GM23248 (cell line): Measurements from ENCODE around the gene CTH. TPM values are rescaled to one million over a fixed set of nuclear protein-coding genes. Genes with fewer than 3 reads are reported as not detected.
A peak's percentile ranks its signal among the peaks of the same experiment; 100 is the strongest.
"Not testable (repeated sequence)": the region's sequence is repeated elsewhere in the genome, so short reads cannot be mapped to it uniquely, and the experiment has no call there.

Experiments used
- DNase-seq: peaks from one replicate; pipeline ENCODE4 v3.0.0-alpha.2; 2015
- H2AFZ ChIP-seq: fragments of 200-600 bp; sonication (generic); 2 replicates; pipeline ENCODE4 v1.6.1; 2016; ENCODE audit warnings: antibody characterized with exemption
- H3F3A ChIP-seq: fragments of 200-600 bp; sonication (generic); 2 replicates; pipeline ENCODE4 v1.6.1; 2016; ENCODE audit warnings: mild to moderate bottlenecking, antibody characterized with exemption, mixed run types; ENCODE audit not compliant: insufficient read depth
- H3K27ac ChIP-seq: fragments of 200-600 bp; sonication (generic); 2 replicates; pipeline ENCODE4 v1.5.1; 2016; ENCODE audit warnings: mild to moderate bottlenecking
- H3K27me3 ChIP-seq: fragments of 200-600 bp; sonication (generic); replicated peaks from 2 replicates; pipeline ENCODE4 v1.6.1; 2016; ENCODE audit warnings: mild to moderate bottlenecking; ENCODE audit not compliant: insufficient read depth
- H3K36me3 ChIP-seq: fragments of 200-600 bp; sonication (generic); 2 replicates; pipeline ENCODE4 v1.6.1; 2016; ENCODE audit warnings: low read depth, mild to moderate bottlenecking
- H3K4me1 ChIP-seq: fragments of 200-600 bp; sonication (generic); 2 replicates; pipeline ENCODE4 v1.6.1; 2016; ENCODE audit warnings: mild to moderate bottlenecking; ENCODE audit not compliant: insufficient read depth
- H3K4me2 ChIP-seq: fragments of 200-600 bp; sonication (generic); one replicate; pipeline ENCODE4 v1.6.1; 2016; ENCODE audit warnings: mild to moderate bottlenecking; ENCODE audit not compliant: unreplicated experiment
- H3K4me3 ChIP-seq: fragments of 200-600 bp; sonication (generic); 2 replicates; pipeline ENCODE4 v1.5.1; 2016; ENCODE audit warnings: mild to moderate bottlenecking
- H3K79me2 ChIP-seq: fragments of 200-600 bp; sonication (generic); 2 replicates; pipeline ENCODE4 v1.6.1; 2016; ENCODE audit warnings: mild to moderate bottlenecking; ENCODE audit not compliant: insufficient read depth
- H3K9ac ChIP-seq: fragments of 200-600 bp; sonication (generic); 2 replicates; pipeline ENCODE4 v1.6.1; 2016; ENCODE audit warnings: mild to moderate bottlenecking
- H3K9me2 ChIP-seq: fragments of 200-600 bp; sonication (generic); 2 replicates; pipeline ENCODE4 v1.6.1; 2016; ENCODE audit warnings: mixed run types, mild to moderate bottlenecking, moderate library complexity; ENCODE audit not compliant: insufficient read depth
- H3K9me3 ChIP-seq: fragments of 200-600 bp; sonication (generic); one replicate; pipeline ENCODE4 v1.6.1; 2017; ENCODE audit warnings: low read depth
- H4K20me1 ChIP-seq: fragments of 200-600 bp; sonication (generic); 2 replicates; pipeline ENCODE4 v1.6.0; 2016; ENCODE audit not compliant: insufficient read depth
- EZH2 ChIP-seq: fragments of 200-600 bp; sonication (generic); IDR thresholded peaks from 2 replicates; pipeline ENCODE4 v1.6.1; 2018; ENCODE audit warnings: antibody characterized with exemption, mild to moderate bottlenecking; ENCODE audit not compliant: insufficient read depth, poor library complexity, severe bottlenecking
- EZH2phosphoT487 ChIP-seq: fragments of 200-600 bp; sonication (generic); IDR thresholded peaks from 2 replicates; pipeline ENCODE4 v1.6.1; 2018; ENCODE audit warnings: antibody characterized with exemption, moderate library complexity, mild to moderate bottlenecking, low read depth; ENCODE audit not compliant: insufficient read depth
- WGBS, 2 experiments: methylation state at CpG; one replicate each; pipeline ENCODE4 v1.1.6; 2015 to 2017; ENCODE audit warnings: low lambda C conversion rate in 2 of 2, low coverage in 1 of 2; ENCODE audit errors: missing lambda C conversion rate in 2 of 2; 5-methylcytosine and 5-hydroxymethylcytosine counted together
- in situ Hi-C: fragments of 300-500 bp; cut with MboI; formaldehyde crosslinking; loops from 2 replicates; pipeline ENCODE4 v1.15.0; 2020
- polyA plus RNA-seq: library from polyadenylated mRNA; unstranded; fragments of >200 nt; fragmentation: Nextera tagmentation; extraction: Ambion mirVana; gene quantifications from 2 replicates; pipeline ENCODE4 v1.2.1, GENCODE V29; 2016
- total RNA-seq: library from RNA; depleted of rRNA; stranded (reverse); fragments of >200 nt; shearing (Covaris generic); gene quantifications from 2 replicates; pipeline ENCODE4 v1.2.3, GENCODE V29; 2014

The CTH gene
- total and polyA plus RNA-seq, 2 experiments from 2014 or later = 20.6 to 28.9 TPM

DNA sequence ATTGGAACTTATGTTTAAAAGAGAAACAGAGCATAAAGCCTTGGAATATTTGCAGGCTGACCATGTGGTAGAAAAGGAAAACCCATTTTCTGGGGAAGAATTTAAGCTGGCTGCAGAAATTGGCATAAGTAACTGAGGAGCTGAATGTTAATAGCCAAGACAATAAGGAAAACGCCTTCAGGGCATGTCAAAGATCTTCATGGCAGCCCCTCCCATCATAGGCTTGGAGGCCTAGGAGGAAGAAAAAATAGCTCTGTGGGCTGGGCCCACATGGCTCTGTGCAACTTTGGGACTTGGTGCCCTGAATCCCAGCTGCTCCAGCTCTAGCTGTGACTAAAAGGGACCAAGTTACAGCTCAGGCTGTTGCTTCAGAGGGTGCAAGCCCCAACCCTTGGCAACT is 51.5 kb downstream of the CTH start:
- Histone ChIP-seq H3K4me1 (peaks cover 6% of the 10 kb centered on the region; the same call in 1 of the 2 replicates), H3K27ac (no peak overlapping the region), H3F3A (no peaks in the 10 kb centered on the region), H3K27me3 (no peaks in the 10 kb centered on the region), H3K79me2 (no peaks in the 10 kb centered on the region), H3K9ac (no peak overlapping the region), H3K4me2 (no peak overlapping the region), H3K9me2 (no peaks in the 10 kb centered on the region), H3K36me3 (no peaks in the 10 kb centered on the region), H4K20me1 (no peaks in the 10 kb centered on the region), H3K4me3 (no peak overlapping the region), H2AFZ (no peak overlapping the region), H3K9me3 (no peaks in the 10 kb centered on the region)
- no peak for DNase-seq
- no peak for TF ChIP-seq EZH2
- no peak for TF ChIP-seq EZH2phosphoT487
- WGBS, 2 experiments = 13 to 16% methylated on average over 1 of the region's 1 CpG
- in situ Hi-C loops = no loop called here

DNA sequence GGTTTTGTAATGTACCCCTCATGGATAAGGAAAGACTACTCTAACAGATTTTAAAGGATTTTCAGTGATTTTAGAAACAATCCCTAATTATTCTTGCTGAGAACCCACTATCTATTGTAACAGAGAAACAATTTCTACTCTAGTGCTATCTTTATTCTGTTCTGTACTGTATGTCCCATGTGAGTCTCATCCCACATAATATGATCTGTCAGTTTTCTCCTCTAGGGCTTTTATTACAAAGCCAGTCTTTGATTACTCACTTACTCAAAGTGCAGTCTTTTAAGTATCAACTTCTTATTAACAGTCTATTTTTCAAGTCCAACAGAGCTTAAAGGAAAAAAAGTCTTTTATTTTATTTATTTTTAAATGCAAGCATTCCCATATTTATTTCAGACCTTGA is 54.8 kb downstream of the CTH start:
- DNase-seq = no peak
- Histone ChIP-seq H3K27ac (no peak overlapping the region), H4K20me1 (no peaks in the 10 kb centered on the region), H3F3A (no peaks in the 10 kb centered on the region), H3K4me1 (no peaks in the 10 kb centered on the region), H3K9ac (no peak overlapping the region), H3K79me2 (no peaks in the 10 kb centered on the region), H3K36me3 (no peaks in the 10 kb centered on the region), H2AFZ (no peak overlapping the region), H3K4me2 (no peak overlapping the region), H3K9me3 (no peaks in the 10 kb centered on the region), H3K4me3 (no peak overlapping the region), H3K9me2 (no peaks in the 10 kb centered on the region), H3K27me3 (no peaks in the 10 kb centered on the region)
- TF ChIP-seq EZH2 = no peak
- no peak for TF ChIP-seq EZH2phosphoT487
- in situ Hi-C loops = no loop called here

DNA sequence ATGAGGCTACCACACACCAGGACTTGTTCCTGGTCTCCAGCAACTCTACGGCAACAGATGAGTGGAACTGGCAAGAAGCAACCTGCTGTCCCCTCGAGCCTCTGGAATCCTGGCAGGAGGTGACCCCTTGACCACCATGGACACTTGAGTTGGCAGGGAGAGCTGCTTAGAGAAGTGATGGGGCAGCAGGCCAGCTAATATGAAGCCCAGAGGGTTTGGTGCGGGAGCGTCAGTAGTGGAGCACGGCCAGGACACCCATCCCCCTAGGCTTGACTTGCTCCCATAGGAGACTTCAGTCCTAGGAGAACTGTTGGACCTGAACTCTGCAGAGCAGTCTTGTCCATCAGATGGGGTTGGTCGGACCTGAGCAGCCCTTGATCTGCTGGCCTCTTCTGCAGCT is 56.5 kb downstream of the CTH start:
- Histone ChIP-seq H3K9me3 (no peaks in the 10 kb centered on the region), H3K79me2 (no peaks in the 10 kb centered on the region), H3K9ac (no peak overlapping the region), H3K27ac (no peak overlapping the region), H3K4me2 (no peak overlapping the region), H3K9me2 (no peaks in the 10 kb centered on the region), H3K27me3 (no peaks in the 10 kb centered on the region), H3K36me3 (no peaks in the 10 kb centered on the region), H3K4me1 (no peaks in the 10 kb centered on the region), H4K20me1 (no peaks in the 10 kb centered on the region), H2AFZ (no peak overlapping the region), H3K4me3 (no peak overlapping the region), H3F3A (no peaks in the 10 kb centered on the region)
- 70% methylated on average over 6 of the region's 6 CpGs for WGBS, 2 experiments
- in situ Hi-C loops = no loop called here
- TF ChIP-seq EZH2phosphoT487 = no peak
- TF ChIP-seq EZH2 = no peak
- no peak for DNase-seq

DNA sequence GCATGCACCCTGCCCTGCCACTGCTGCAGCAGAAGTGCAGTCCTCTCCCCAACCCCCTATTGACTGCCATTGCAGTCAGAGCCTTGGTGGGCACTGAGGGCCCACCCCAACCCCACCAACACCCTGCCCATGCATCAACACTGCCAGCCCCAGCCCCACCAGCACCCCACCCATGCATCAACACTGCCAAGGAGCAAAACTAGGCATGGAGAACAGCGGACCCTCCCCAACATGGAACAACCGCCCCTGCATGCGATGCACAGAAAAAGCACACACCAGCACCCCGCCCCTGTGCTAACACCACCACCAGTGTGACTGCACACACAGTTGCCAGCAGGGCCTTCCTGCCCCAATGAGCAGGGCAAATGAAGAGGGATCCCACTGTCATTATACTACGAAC is 57.1 kb downstream of the CTH start:
- Histone ChIP-seq H4K20me1 (no peaks in the 10 kb centered on the region), H3K27ac (no peak overlapping the region), H3K4me2 (no peak overlapping the region), H3K9ac (no peak overlapping the region), H3K79me2 (no peaks in the 10 kb centered on the region), H3K27me3 (no peaks in the 10 kb centered on the region), H3K4me1 (no peaks in the 10 kb centered on the region), H3K9me3 (no peaks in the 10 kb centered on the region), H3K4me3 (no peak overlapping the region), H3K36me3 (no peaks in the 10 kb centered on the region), H3K9me2 (no peaks in the 10 kb centered on the region), H3F3A (no peaks in the 10 kb centered on the region), H2AFZ (no peak overlapping the region)
- no peak for DNase-seq
- in situ Hi-C loops = no loop called here
- TF ChIP-seq EZH2phosphoT487 = no peak
- no peak for TF ChIP-seq EZH2
- 86% methylated on average over 5 of the region's 5 CpGs for WGBS, 2 experiments

DNA sequence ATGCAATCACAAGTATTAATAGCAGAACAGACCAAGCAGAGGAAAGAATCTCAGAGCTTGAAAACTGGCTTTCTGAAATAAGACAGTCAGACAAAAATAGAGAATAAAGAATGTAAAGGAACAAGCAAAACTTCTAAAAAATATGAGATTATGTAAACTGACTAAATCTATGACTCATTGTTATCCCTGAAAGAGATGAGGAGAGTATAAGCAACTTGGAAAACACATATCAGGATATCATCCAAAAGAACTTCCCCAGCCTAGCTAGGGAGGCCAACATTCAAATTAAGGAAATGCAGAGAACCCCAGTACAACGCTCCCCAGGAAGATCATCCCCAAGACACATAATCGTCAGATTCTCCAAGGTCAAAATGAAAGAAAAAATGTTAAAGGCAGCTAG is 58.1 kb downstream of the CTH start:
- H4K20me1 ChIP-seq, H3K4me3 ChIP-seq, H3K9ac ChIP-seq, H2AFZ ChIP-seq, H3K27ac ChIP-seq, H3K9me2 ChIP-seq, H3K36me3 ChIP-seq, in situ Hi-C loops, H3K9me3 ChIP-seq, H3F3A ChIP-seq, H3K79me2 ChIP-seq, H3K4me2 ChIP-seq, H3K4me1 ChIP-seq, H3K27me3 ChIP-seq: not testable (repeated sequence)
- WGBS, 2 experiments = 60 to 74% methylated on average over 2 of the region's 2 CpGs
- peak; percentile 13 for DNase-seq
